HG03103 (cell line): ENCODE data around the gene DSG2.
"Not testable (repeated sequence)": the region's sequence is repeated elsewhere in the genome, so short reads cannot be mapped to it uniquely, and the experiment has no call there.

Experiments
- ATAC-seq: cut with Tn5 transposase; IDR thresholded peaks from one replicate; pipeline ENCODE4 v1.9.1; 2021; ENCODE audit warnings: low read depth; ENCODE audit not compliant: unreplicated experiment

The DSG2 gene

DNA sequence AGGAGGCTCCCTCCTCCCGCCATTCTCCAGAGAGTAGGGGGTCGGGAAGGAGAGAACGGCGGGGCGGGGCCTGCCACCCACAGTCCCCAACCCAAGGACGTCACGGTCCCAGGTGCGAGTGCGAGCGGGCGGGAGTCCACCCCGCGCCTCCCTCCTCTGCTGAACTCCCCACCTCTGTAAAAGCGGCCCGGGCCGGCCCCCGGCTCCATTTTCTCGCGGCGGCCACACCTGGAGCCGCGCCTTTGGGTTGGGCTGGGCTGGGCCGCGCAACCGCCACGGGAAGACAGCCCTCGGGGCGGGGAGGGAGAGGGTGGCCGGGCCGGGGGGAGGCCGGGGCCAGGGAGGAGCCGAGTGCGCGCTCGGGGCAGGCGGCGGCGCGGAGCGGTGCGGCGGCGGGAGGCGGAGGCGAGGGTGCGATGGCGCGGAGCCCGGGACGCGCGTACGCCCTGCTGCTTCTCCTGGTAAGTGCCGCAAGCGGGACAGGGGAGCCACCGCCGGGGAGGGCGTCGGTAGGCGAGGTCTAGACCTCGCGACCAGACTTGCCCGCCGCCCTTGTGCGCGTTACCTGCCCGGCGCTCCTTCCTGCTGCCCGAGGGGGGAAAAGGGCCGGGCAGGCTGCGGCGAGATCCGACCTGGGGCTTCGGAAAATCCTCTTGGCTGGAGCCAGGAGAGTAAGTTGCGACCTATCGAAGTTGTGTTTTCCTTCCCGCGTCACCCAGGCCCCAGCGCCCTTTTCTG lies at the start of gene DSG2:
Gene DSG2 (plus strand): TSS at position 342 of the 738 bp plus-strand sequence. CDS start 75 bp downstream, at position 417.
- ATAC-seq, result peak; percentile 41

DNA sequence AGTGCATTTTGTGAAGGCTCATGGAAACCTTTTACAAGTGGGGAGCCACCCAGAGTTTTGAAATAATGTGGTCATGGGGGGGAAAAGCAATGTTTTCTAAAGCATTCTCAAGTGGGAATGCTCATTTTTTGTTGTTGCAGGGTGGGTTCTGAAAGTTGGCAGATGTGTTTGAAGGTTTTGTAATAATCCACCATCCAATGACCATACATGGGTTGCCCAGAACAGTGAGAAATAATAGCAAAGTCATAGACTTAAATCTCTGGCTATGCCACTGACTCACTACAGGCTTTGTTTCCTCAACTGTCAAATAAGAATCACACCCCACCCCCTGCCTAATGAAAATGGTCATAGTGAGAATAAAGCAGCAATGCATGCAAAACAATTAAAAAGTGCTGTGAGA lies 47.6 kb upstream of the DSG2 start:
- no peak for ATAC-seq

DNA sequence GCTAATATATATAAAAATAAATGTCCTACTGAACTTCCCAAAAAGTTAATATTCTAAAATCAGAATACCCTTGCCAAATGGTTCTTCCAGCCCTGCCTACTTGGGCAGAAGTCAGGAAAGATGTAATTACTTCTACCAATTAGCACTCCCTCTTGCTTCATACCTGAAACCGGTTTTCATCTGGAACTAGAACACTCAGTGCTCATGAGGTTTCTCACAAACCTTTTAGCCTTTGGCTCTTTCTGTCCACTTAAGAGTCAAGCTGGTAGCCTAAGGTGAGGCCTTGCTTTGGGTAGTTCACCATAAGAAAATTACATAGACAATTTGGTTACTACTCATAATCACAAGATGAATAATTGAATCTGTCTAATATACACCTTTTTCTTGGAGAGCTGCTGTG lies 46.4 kb upstream of the DSG2 start:
- ATAC-seq, result no peak

DNA sequence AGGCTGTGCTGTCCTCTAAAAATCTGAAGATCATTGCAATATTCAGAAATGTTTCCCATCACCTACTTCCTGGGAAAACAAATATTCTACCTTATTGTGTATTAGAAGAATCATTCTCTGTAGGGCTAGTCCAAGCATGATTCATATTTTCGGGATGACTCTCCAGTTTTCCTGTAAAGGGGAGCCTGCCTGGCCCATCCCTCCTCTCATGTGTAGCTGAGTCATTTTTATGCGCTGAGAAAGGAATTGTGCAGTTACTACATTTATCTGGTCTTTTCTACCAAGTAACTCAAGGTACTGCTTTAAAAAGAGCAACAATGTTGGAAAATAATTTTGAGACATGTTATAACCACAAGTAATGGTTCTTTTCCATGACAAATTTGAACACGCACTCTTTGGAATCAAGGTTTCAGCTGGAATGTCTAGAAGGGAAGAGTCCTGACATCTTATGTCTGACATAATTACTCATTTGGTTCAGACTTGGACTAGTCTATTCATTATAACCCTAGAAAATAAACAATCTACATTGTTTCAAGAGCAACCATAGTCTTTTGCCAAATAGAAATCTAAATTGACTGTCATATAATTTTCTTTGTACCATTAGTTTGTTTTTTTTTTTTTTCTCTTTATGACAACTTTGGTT lies 43.8 kb upstream of the DSG2 start:
- no peak for ATAC-seq

DNA sequence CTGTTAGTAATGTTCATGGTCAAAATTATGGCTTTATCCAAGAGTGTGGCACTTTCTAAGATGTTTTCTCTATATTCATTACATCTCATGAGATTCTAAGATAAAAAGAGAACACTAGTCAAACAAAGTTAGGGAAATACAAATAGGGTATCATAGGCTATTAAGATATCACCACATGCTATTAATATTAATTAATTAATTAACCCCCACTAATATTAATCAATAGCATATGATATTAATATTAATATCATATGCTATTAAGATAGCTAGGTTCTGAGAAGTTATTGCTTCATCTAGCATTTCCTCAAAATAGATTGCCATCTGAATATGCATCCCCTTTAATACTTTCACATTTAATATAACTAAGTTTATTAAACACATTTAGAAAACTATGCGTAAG lies 28.3 kb upstream of the DSG2 start:
- ATAC-seq, result no peak

DNA sequence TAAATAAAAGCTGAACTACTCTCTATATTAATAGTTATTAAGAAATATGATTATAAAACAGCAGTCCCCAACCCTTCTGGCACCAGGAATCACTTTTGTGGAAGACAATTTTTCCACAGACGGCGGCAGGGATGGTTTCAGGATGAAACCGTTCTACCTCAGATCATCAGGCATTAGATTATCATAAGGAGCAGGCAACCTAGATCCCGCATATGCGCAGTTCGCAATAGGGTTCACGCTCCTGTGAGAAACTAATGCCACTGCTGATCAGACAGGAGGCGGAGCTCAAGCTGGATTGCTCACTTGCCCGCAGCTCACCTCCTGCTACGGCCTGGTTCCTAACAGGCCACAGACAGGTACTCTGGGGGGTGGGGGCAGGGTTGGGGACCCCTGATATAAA lies 19.3 kb upstream of the DSG2 start:
- ATAC-seq, result no peak

DNA sequence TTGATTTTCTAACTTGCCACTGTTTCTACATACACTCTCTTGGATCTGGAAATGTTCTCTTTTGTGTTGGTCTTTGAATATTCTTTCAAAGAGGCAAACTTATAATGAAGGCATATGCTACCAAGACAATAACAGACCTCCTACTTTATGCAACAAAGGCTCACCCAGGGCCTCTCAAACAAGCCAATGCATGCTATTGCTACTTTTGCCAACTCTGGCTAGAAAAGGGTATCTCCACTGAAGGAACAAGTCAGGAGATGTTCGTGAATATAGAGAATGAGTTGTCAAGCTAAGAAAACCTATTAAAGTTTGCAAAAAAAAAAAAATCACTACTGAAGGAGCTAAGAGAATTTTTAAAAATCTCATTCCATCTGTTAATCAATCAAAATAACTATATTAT lies 15.9 kb upstream of the DSG2 start:
- no peak for ATAC-seq

DNA sequence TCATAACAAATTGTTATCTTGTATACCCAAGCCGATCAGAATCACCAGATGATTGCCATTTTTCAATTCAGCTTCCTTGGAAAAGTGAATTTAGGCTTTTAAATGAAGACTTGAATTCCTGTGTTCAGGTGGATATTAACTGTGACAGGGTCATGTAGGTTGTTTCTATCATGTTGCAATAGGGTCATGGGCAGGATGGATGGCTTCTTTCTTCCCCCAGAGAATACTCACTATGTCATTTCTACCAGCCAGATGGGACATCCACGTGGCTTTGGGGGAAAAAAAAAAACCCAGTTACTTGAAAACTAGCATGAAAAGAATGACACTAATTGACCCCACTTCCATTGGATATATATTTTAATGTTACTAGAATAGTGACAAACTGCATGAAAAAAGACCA lies 14.6 kb upstream of the DSG2 start:
- ATAC-seq, result no peak

DNA sequence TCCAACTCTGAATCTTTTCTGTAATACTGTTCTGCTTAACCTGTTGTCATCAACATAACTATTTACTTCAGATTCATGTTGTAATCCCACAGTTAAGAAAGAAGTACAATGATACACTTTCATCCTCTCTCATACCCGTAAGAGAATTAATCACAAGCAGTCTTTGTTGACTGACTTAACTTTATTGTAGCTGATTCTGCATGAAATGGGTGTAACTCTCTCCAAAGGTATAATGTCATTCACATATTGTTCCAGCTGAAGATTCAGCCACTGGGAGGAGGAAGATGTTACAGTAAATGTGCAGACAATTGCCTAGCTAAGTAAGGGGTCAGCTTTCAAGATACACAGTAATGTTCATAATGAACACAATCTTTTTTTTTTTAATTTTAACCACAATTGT lies 13.5 kb upstream of the DSG2 start:
- ATAC-seq, result no peak

DNA sequence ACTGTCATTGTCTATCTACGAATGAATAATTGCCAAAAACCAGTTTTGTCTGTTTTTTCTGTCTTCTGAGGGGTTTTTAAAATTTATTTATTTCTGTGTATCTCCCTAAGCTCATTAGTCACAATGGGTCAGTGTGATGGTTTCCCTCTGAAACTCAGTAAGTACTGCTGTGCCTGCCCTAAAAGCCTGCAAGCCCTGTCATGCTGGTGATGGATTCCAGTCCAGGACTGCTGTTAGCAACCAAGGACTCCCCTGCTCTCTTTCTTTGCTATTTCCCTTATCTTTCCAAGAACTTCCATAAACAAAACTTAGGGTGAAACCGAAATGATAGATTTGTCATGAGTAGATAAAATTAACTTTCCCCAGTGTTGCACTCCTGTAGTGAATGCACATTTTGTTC lies 11.8 kb upstream of the DSG2 start:
- ATAC-seq, result no peak

DNA sequence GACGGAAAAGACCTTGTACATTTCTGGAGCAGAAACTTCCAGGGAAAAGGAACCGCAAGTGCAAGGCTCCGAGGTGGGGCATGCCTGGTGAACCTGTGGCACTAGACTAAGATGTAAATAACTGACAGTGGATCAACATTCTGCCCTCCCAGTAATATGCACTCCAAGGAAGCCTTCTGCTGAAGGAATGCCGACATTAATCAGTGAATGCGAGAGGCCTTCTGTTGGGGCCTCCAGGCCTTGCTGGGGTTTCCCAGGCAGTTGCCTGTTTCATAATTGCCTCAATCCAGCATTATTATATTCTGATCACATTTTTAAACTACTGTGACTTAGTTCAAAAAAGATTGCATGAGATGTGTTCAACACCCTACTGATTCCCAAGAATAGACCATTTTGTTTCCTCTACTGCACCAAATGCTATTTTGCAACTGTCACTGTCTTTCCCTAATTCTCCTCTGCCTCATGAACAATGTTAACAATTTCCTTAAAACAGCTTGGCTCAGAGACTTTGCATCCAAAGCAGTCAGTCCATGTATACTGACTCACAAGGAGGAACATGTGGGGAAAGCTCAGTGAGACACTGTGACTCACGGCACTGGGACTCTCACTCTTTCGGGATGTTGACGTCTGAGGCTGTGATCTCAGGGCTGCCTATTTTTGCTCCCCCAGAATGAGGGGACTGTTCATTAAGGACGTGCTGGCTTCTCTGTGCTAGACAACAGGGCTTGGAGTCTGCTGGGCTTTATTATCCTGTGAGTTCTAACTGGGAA lies 10.5 kb upstream of the DSG2 start:
- ATAC-seq, result no peak

DNA sequence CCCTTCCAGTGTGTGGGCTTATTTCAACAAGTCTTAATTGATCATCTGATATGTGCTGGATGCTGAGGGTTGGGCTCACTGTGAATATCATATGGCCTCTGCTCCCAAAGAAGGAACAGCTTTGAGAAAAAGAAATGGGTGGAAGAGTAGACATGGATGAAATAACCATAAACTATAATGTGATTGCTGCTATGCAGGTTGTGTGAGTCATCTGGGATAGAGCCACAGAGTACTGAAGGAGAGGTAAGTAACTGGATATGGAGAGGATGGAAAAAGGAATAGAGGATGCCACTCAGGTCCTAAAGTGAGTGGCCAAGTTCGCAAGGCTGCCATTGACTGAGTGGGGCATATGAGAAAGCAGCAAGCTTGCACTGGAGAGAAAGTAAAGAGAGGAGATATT lies 8.7 kb upstream of the DSG2 start:
- no peak for ATAC-seq

DNA sequence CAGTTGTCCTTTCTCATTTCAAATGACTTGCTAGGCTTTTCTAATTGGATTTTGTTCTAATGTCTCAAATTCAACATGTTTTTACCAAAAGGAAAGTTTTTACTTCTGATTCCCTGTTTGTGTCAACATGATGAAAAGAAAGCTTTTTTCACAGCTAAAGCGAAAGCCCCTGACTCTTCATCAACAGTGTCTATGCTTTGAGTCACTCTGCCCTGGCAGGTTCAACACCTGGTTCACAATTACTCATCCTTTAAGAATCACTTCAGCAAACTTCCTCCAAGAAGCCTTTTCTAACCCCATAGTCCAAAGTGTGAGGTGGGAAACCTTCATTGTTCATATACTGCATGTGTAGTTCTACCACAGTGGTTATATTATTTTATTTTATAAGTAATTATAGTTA lies 7.6 kb upstream of the DSG2 start:
- ATAC-seq, result peak; percentile 87

DNA sequence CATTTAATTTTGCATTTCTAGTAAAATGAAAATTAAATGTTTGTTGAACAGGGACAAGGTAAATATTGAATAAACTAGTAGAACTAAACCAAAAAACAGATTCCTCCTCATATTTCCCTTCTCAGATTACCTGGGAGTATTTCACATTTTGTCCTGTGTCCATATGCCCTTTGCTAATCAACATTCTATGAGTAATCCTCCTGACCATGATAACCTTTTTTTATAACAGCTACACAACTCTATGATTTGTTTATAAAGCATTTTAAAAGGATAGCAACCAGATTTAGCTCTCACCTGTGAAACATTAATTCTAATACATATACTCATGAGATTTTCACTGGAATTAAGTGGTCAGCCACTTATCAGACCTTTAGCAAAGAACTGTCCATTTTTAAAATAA lies 7.1 kb upstream of the DSG2 start:
- ATAC-seq, result no peak

DNA sequence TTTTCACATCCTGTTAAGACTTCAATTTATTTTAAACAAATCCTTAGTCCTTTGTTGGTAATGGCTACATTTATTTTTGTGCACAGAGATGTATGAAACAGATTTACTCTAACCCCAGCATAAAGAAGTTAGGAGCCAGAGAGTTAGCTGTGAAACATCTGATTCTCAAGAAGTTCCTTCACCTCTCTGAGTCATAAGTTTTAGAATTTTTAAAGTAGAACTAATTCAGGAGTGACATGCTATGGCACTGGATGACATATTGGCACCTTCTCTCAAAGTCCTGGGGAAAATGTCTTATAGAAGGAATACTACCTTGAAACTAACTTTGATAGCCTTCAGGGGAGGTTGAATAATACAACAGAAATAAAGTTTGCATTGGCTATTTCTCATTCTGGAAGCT lies 6.4 kb upstream of the DSG2 start:
- no peak for ATAC-seq

DNA sequence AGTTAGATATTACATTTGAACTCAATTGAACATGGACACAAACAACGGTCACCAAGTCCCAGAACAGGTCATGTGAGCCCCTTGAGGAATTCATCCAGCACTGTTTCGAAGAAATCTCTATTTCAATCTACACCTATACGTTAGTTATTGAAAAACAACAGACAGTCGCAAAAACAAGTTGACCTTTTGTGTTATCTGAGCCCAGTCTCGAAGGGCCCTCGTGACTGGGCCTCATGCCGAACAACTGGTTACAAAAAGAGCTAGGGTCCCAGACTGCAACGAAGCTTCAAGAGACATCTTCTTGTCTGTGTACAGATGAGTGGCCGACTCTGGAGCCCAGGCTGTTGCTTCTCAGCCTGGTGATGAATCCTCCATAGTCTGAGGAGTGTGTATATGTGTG lies 5.3 kb upstream of the DSG2 start:
- ATAC-seq, result no peak

DNA sequence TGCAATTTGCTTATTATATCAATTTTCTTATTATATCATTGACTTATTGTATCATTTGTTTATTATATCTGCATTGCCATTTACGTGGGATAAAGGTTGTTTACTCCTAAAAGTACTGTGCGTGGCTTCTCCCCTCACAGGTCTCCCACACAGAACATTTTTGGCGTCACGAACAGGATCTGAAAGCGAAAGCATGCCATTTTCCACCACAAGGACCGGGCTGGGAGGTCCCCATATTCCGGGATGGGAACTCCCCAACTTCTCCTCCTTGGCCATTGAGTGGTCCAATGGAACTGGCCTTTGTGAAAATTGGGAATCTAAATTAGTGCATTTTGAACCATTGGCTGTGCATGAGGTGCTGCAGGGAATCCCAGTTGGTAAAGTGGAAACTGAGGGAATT lies 4.8 kb upstream of the DSG2 start:
- no peak for ATAC-seq

DNA sequence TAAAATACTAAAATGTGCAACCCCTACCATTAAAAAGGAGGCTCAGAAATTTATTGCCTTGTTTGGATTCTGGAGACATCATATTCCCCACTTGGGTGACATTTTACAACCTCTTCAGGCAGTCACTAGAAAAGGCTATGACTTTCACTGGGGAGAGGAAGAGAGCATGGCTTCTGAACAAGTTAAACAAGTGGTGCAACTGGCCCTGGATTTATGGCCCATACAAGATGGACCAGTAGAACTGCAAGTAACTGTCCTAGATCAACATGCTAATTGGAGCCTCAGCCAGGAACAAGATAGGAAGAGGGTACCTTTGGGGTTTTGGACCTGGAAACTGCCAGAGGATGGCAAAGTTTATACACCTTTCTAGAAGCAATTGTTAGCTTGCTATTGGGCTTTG lies 4.0 kb upstream of the DSG2 start:
- no peak for ATAC-seq

DNA sequence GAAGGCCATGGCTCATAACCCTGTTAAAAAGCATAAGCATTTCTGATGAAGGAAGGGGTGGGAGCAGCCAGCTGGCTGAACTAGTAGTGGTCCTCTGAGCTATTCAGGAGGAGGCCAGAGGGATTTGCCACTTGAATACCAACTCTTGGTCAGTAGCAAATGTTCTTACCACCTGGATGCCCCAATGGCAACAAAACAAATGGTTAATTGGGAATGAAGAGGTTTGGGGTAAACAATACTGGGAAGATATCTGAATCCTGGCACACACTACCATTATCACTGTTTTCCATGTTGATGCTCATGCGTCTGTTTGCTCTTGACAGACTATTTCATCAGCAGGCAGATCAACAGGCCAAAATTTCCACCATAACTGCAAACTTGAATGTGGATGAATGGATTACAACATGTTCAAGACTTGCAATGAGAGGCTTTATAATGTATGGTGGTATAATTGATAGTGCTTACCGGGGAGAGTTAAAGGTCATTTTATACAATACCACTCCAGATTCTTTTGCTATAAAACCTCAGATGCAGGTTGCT lies 3.2 kb upstream of the DSG2 start:
- ATAC-seq, result not testable (repeated sequence)

DNA sequence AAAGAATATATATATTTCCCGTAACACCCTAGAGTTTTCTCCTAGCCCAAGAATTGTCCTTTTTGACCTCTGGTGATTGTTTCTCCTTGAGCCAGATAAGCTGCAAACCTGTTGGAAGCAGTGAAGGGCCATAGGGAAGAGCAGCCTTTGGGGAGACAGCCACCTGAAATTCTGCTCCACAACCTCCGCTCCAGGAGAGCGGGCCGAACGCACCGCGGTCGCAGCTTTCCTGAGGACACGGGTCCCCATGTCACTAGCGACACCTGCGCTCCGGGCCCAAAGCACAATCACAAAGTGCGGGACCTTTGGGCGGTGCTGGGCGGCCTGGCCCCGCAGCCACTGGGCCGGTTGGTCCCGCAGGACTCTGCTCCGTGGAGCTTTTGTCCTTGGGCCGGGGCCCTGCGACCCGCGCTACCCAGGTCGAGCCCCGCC lies 557 bp upstream of the DSG2 start:
- no peak for ATAC-seq
